Left ventricle myocardium inferior (tissue), 1 donor: ENCODE results near the gene SGCG. TPM values are rescaled to one million over a fixed set of nuclear protein-coding genes. Genes with fewer than 3 reads are reported as not detected.

ENCODE experiments used
- DNase-seq: peaks from one replicate; pipeline ENCODE4 v3.0.0-alpha.2; 2020
- H3K27ac ChIP-seq: fragments of 200-600 bp; replicated peaks from 2 replicates; pipeline ENCODE4 v1.8.0; 2021
- H3K27me3 ChIP-seq: fragments of 200-600 bp; 2 replicates; pipeline ENCODE4 v1.8.0; 2021; ENCODE audit warnings: low read depth
- H3K36me3 ChIP-seq: fragments of 200-600 bp; 2 replicates; pipeline ENCODE4 v1.8.0; 2021
- H3K4me1 ChIP-seq: fragments of 200-600 bp; 2 replicates; pipeline ENCODE4 v1.8.0; 2021
- H3K4me3 ChIP-seq: fragments of 200-600 bp; 2 replicates; pipeline ENCODE4 v1.8.0; 2021; ENCODE audit warnings: mild to moderate bottlenecking, moderate library complexity
- H3K9me3 ChIP-seq: fragments of 200-600 bp; replicated peaks from 2 replicates; pipeline ENCODE4 v1.8.0; 2021
- intact Hi-C: fragments of 100-400 bp; cut with micrococcal nuclease; formaldehyde crosslinking; loops from one replicate; pipeline ENCODE4 v1.11.0; 2022
- total RNA-seq: library from RNA; stranded (reverse); fragmentation: NEBNext Ultra II Directional; extraction: Animal tissue kit (Norgen Biotek cat#: 25700); gene quantifications from one replicate; pipeline ENCODE4 v1.2.1, GENCODE V29; 2021
- TF ChIP-seq, protein P1 (sequence below): fragments of 200-600 bp; IDR thresholded peaks from 2 replicates; pipeline ENCODE4 v1.8.0; 2021; ENCODE audit warnings: antibody characterized with exemption, mild to moderate bottlenecking, borderline replicate concordance
- donor health status: DM: no; HTN: yes; CAD: no; lungs with severe emphysema.

Gene SGCG
- total RNA-seq, 1 donor from 2014 or later: 102 TPM

DNA sequence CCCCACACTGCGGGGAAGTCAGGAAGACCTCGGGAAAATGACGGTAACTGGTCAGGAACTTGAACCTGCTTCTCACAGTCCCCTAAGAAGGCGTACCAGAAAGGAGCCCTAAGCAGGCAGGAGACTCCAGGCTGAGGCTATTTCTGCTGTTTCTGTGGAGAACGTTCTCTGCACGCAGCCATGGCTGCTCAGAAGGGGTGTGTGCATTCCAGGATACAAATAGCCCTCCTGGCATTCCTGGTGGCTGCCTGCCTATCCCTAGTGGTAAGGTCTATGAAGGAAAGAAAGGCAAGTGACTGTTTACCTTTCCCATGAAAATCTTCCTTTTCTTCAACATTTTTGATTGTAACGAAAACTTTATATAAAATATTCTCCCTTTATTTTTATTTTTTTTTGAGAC lies 2.5 kb downstream of the SGCG start:
- TF ChIP-seq, protein P1, sequence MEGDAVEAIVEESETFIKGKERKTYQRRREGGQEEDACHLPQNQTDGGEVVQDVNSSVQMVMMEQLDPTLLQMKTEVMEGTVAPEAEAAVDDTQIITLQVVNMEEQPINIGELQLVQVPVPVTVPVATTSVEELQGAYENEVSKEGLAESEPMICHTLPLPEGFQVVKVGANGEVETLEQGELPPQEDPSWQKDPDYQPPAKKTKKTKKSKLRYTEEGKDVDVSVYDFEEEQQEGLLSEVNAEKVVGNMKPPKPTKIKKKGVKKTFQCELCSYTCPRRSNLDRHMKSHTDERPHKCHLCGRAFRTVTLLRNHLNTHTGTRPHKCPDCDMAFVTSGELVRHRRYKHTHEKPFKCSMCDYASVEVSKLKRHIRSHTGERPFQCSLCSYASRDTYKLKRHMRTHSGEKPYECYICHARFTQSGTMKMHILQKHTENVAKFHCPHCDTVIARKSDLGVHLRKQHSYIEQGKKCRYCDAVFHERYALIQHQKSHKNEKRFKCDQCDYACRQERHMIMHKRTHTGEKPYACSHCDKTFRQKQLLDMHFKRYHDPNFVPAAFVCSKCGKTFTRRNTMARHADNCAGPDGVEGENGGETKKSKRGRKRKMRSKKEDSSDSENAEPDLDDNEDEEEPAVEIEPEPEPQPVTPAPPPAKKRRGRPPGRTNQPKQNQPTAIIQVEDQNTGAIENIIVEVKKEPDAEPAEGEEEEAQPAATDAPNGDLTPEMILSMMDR: peak; percentile 34
- H3K27me3 ChIP-seq: no peaks in the 10 kb centered on the region
- no peaks in the 10 kb centered on the region for H3K36me3 ChIP-seq
- H3K9me3 ChIP-seq: no peaks in the 10 kb centered on the region
- intact Hi-C loops: no loop called here
- H3K27ac ChIP-seq: peak overlapping the region; percentile 74
- peak overlapping the region; percentile 61 for H3K4me3 ChIP-seq
- H3K4me1 ChIP-seq: peaks cover 36% of the 10 kb centered on the region
- DNase-seq: peak; percentile 41

DNA sequence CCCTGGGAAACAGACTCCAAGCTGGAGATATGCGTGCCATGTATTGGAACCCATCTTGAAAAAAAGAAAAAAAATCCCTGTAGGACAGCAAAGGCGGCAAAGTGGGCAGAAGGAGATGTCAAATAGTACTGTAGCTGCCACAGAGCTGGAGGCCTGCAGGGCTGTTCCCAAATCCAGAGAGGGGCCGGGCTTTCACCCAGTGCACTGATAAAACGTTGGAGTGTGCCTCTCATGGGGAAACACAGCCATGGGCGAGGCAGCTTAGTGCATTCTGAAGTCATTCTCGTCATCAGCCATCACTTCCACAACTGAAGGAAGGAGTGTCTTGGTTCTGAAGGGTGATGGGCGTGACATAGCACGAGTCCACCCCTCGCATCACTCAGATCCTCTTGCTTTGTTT lies 4.8 kb downstream of the SGCG start:
- Histone ChIP-seq H3K4me3 (no peak overlapping the region), H3K27ac (peak overlapping the region; percentile 52), H3K27me3 (no peaks in the 10 kb centered on the region), H3K36me3 (no peaks in the 10 kb centered on the region), H3K9me3 (no peaks in the 10 kb centered on the region), H3K4me1 (peaks cover 44% of the 10 kb centered on the region)
- DNase-seq: no peak
- intact Hi-C loops: no loop called here
- TF ChIP-seq, protein P1: no peak

DNA sequence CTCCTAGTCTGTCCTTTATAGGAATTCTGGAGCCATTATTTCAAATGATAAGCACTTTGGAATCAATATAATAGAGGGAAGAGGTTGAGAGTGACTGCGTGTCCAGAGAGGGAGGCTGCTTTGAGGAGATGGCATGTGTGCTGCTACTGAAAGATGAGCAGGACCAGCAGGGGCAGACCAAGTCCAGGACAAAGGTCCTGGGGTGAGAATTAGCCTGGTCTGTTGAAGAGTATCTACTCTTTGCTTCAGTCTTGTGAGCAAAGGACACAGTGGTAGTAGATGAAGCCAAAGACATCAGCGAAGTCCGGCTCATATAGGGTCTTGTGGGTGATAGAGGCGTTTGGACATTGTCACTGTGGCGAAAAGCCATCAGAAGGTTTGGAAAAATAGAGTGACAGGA lies 21.1 kb downstream of the SGCG start:
- Histone ChIP-seq H3K4me1 (no peaks in the 10 kb centered on the region), H3K27me3 (no peaks in the 10 kb centered on the region), H3K9me3 (peaks cover 5% of the 10 kb centered on the region), H3K27ac (no peak overlapping the region), H3K36me3 (peaks cover 9% of the 10 kb centered on the region), H3K4me3 (no peak overlapping the region)
- TF ChIP-seq, protein P1: no peak
- intact Hi-C loops: no loop called here
- no peak for DNase-seq

DNA sequence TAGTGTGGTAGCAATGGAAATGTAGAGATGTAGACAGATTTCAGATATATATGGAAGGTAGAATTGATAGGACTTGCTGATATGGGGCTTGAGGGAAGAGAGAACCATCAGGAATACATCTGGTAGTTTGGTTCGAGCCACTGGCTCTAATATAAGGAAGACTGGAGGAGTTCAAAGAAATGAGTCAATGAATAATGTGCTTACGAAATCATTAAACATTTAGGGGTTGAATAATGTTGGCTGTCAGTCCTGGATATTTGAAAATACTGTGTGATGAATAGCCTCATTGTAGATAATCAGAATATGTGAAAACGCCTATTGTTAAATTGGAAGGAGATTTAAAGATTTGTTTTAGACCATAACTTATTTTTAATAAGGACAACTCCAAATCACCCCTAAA lies 21.6 kb downstream of the SGCG start:
- TF ChIP-seq, protein P1: no peak
- H3K4me1 ChIP-seq: no peaks in the 10 kb centered on the region
- no peak overlapping the region for H3K27ac ChIP-seq
- no peaks in the 10 kb centered on the region for H3K27me3 ChIP-seq
- no peak overlapping the region for H3K4me3 ChIP-seq
- H3K36me3 ChIP-seq: peaks cover 13% of the 10 kb centered on the region
- DNase-seq: no peak
- peaks cover 10% of the 10 kb centered on the region for H3K9me3 ChIP-seq
- intact Hi-C loops: no loop called here

DNA sequence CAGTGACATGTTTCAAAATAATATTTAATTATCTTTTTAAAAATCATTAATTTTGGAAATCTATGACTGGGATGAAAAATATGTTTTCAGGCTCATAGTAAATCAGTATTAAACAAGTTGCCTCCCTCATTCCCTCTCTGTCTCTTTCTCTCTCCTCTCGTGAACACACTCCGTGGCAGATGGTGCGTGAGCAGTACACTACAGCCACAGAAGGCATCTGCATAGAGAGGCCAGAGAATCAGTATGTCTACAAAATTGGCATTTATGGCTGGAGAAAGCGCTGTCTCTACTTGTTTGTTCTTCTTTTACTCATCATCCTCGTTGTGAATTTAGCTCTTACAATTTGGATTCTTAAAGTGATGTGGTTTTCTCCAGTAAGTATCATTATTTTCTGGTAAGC lies 22.7 kb downstream of the SGCG start:
- H3K36me3 ChIP-seq: peaks cover 13% of the 10 kb centered on the region
- TF ChIP-seq, protein P1: no peak
- no peaks in the 10 kb centered on the region for H3K4me1 ChIP-seq
- intact Hi-C loops: no loop called here
- no peaks in the 10 kb centered on the region for H3K27me3 ChIP-seq
- no peak overlapping the region for H3K4me3 ChIP-seq
- no peak overlapping the region for H3K27ac ChIP-seq
- DNase-seq: no peak
- peaks cover 12% of the 10 kb centered on the region for H3K9me3 ChIP-seq

DNA sequence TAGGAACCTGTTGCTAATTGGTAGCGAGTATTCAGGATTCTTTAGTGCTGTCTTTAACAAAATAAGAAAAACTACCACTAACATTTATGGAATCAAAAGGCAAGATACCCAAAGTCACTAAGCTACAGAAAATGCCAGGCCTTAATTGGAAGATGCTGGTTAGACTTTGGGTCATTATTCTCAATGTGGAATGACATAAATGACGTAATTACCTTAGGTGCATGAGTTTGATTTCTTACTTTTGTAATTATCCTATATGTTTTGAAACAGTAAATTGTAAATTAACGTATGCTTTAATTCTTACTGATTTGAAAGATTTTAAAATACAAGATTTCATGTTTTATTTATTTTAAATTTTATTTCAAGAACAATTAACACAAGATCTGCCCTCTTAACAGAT lies 25.0 kb downstream of the SGCG start:
- H3K27me3 ChIP-seq: no peaks in the 10 kb centered on the region
- DNase-seq: no peak
- TF ChIP-seq, protein P1: no peak
- intact Hi-C loops: no loop called here
- peaks cover 12% of the 10 kb centered on the region for H3K9me3 ChIP-seq
- peaks cover 16% of the 10 kb centered on the region for H3K36me3 ChIP-seq
- H3K4me3 ChIP-seq: no peak overlapping the region
- H3K4me1 ChIP-seq: no peaks in the 10 kb centered on the region
- H3K27ac ChIP-seq: no peak overlapping the region
